Stimulated activated CD4-positive, alpha-beta T cell treated with anti-CD3 and anti-CD28 coated beads, Interleukin-1b, Interleukin-23, amount 100 ng/mL, for 48 hours (primary cell): ENCODE results near the gene LRRC45.
"Not testable (repeated sequence)": the region's sequence is repeated elsewhere in the genome, so short reads cannot be mapped to it uniquely, and the experiment has no call there.

ENCODE experiments used
- DNase-seq: peaks from one replicate; pipeline ENCODE4 v3.0.0-alpha.2; 2020

The LRRC45 gene

DNA sequence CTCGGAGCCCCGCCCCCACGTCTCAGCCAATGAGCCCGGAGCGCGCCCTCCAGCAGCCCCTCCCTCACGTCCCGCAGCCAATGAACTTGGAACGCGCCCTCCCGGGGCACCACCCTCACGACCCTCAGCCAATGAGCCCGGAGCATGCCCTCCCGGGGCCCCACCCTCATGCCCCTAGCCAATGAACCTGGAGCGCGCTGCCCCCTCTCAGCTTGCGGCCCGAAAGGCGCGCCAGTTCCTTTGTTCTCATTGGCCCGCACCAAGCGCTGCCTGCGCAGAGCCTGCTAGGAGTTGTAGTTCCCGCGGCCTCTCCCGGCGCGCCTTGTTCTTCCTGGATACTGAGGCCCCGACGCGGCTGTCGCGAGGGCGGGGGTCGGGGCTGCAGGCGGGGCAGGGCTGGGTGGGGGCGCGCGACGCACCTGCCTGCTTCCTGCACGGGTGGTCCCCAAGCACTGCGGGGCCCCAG, at the start of gene LRRC45:
TSS of gene LRRC45 (plus strand) at position 325 of the 466 bp plus-strand sequence. CDS start 339 bp downstream, outside the sequence.
- DNase-seq = peak; percentile 100

- no peak for DNase-seq
These were observed 49.7 kb upstream of the LRRC45 start for GRCh38 chr17:81973432-81973831.

- DNase-seq = peak; percentile 58
These were observed 46.5 kb upstream of the LRRC45 start for GRCh38 chr17:81976332-81977210.

GRCh38 chr17:81977211-81977808, 45.8 kb upstream of the LRRC45 start, which contains the start of gene ASPSCR1:
ASPSCR1 (plus strand) TSS chr17:81977629; CDS start chr17:81977647, 18 bp downstream.
- DNase-seq = peak; percentile 88

DNA sequence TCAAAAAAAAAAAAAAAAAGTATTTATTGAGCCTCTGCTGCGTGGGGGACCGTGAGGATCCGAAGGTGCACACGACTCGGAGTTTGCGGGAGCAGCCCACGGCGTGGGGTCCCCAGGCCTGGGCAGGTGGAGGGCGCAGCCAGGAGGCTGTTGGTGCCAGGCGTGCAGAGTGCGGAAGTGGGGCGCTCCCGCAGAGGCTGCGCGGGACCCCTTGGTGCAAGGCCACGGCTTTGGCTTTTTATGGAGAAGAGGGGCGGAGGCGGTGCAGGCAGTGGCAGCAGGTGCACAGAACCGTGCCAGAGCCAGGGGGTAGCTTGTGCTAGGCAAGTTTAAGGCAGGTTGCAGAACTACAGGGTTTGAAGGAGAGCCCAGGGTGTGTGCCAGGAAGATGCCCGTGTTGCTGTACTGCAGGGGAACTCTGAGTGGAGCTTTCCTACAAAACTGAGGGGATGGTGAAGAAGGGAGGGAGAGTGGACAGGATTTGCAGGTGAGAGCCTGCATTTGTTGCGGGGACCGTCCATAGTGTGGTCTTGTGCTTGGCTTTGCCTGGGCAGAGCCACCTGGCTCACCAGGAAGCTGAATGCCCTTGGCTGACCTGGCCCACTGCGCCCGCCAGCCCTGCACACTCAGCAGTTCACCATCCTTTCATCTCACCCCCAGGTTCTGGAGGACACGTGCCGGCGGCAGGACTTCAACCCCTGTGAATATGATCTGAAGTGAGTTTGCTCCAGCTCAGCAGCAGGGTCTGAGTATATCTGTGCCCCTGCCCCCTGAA, 44.4 kb upstream of the LRRC45 start:
- DNase-seq = no peak

- no peak for DNase-seq
These were observed 43.0 kb upstream of the LRRC45 start for GRCh38 chr17:81980122-81980521.

DNA sequence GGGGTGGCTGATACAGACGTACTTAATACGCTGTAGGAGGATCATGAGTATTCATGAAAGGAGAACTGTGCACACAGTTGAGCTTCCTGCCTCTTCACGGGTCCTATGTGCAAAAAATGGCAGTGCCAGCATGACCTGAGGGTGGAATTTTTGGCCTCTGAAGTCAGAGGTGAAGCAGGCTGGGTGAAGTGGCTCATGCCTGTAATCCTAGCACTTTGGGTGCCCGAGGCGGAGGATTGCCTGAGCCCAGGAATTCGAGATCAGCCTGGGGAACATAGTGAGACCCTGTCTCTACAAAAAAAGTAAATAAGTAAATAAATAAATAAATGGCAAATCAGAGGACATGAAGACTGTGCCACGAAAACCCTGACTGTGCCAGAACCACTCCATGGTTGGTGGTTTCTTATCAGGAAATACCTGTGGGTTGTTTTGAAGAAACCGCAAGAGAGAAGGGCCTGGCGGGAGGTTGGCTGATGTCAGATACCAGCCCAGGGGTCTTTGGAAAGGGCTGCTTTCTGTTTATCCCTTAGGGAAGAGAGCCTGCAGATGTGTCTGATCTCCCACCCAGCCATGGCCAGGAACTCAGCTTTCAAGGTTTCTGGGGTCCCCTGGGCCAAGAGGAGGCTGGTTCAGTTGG, 42.3 kb upstream of the LRRC45 start:
- no peak for DNase-seq

DNA sequence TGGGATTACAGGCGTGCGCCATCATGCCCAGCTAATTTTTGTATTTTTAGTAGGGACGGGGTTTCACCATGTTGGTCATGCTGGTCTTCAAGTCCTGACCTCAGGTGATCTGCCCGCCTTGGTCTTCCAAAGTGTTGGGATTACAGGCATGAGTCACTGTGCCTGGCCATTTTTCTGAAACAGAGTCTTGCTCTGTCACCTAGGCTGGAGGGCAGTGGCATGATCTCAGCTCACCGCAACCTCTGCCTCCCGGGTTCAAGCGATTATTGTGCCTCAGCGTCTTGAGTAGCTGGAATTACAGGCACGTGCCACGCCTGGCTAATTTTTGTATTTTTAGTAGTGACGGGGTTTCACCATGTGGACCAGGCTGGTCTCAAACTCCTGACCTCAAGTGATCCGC, 41.6 kb upstream of the LRRC45 start:
- DNase-seq = not testable (repeated sequence)

DNA sequence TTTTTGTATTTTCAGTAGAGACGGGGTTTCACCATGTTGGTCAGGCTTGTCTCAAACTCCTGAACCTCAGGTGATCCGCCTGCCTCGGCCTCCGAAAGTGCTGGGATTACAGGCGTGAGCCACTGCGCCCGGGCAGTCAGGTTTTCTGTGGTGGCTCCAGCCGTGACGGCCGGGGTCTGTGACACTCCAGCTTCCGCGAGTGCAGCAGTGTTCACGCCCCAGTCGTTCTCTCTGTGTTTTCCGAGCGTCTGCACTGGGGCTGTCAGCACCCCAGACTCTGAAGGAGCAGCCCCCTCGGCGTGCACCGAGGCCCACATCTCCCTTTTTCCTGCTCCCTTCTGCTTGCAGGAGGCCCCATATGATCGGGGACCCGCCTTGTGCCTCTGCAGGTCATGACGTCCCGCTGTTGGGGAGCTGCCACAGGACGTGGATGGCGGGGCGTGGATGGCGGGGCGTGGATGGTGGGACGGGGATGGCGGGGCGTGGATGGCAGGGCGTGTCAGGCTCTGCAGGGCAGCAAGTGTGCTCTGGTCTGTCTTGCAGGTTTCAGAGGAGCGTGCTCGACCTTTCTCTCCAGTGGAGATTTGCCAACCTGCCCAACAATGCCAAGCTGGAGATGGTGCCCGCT, 40.0 kb upstream of the LRRC45 start:
- DNase-seq = no peak

DNA sequence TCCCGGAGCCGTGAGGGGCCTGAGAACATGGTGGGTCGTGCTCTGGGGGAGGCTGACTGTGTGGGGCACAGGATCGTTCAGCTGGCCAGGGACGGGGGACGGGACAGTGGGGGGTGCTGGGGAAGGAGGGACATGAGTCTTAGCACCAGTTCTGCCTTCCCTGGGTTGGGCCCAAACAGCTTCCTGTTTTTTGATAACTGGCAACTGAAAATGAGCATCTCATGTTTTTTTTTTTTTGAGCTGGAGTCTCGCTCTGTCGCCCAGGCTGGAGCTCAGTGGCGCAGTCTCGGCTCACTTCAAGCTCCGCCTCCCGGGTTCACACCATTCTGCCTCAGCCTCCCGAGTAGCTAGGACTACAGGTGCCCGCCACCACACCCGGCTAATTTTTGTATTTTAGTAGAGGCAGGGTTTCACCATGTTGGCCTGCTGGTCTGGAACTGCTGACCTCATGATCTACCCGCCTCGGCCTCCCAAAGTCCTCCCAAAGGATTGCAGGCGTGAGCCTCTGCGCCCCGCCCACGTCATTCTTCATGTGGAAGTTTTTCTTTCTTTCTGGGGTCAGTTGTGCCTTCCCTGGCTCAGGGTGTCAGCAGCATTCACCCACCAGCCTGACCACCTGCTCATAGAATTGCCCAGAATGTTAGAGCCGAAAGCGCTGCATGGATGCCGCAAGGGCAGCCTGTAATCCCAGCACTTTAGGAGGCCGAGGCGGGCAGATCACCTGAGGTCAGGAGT, 39.3 kb upstream of the LRRC45 start:
- DNase-seq = no peak

- DNase-seq = no peak
These were observed 38.2 kb upstream of the LRRC45 start for GRCh38 chr17:81984773-81985410.

GRCh38 chr17:81986606-81987005, 36.5 kb upstream of the LRRC45 start:
- DNase-seq = no peak

DNA sequence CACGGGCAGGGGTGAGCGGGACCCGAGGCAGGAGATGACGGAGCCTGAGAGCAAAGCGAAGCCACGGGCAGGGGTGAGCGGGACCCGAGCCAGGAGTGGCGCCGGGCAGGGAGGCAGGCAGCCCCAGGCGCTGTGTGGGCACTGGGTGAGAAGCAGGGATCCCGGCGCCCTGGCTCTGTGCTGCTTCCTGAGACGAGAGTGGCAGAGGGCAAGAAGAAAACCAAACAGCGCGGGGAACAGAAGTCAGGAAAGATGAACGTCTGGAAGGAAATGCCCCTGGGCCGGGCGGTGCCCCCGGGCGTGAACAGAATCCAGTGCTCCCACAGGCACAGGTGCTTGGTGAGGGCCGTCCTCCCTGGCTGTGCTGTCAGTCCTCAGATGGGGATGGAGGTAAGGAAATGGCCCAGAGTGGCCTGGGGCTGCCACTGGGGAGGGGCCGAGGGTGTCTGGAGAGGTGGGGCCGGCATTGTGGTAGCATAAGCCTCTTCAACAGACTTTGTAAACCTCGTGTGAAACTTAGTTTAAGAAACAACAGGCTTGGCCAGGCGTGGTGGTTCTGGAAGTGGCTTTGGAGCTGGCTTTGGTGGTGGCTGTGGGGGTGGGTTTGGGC, 35.8 kb upstream of the LRRC45 start:
- DNase-seq = no peak

DNA sequence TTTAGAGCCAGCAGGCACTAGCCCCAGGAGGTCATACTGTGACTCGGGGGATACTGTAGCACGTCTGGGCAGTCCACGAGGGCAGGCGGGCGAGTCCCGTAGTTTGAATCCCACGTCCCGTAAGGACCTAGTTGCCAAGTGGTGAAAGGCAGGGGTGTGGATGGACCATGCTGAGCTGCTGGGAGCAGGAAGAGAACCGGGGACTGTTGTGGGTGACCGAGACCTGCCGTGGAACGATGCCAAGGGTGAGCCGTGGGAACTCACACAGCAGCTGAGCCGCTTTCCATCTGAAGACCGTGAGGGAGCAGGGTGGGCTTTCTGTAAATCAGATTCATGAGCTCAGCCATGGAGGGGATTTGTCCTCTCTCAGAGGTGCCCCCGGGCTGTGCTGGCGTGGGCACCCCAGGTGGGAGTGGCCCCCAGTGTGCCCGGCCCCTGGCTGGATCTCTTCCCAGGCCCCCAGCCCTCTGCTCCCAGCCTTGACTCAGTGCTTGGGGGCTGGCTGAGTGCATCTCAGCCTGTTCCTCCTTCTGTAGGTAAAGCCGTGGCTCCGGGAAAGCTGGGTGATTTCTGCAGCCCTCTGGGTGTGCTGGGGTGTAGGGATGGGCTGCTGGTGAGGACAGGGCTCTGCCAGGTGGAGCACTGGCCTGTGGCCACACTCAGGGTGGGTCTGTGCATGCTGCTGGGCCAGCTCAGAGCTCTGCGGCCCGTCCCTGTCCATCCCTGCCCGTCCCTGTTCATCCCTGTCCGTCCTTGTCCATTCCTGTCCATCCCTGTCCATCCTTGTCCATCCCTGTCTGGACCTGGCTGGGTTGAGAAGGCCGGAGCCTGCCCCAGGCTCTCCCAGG, 32.0 kb upstream of the LRRC45 start:
- no peak for DNase-seq

- DNase-seq = no peak
These were observed 31.3 kb upstream of the LRRC45 start for GRCh38 chr17:81991684-81992305.

- no peak for DNase-seq
These were observed 30.6 kb upstream of the LRRC45 start for GRCh38 chr17:81992306-81993102.

- DNase-seq = no peak
These were observed 29.1 kb upstream of the LRRC45 start for GRCh38 chr17:81993729-81994592.
